Hepatocyte (in vitro differentiated cells): Measurements from ENCODE around the gene ZBED1.

Experiments
- CTCF ChIP-seq: fragments of 200-600 bp; sonication (generic); IDR thresholded peaks from 2 replicates; pipeline ENCODE4 v1.5.1; 2016; ENCODE audit warnings: antibody characterized with exemption, mild to moderate bottlenecking; ENCODE audit not compliant: poor library complexity
- EZH2 ChIP-seq: fragments of 200-600 bp; sonication (generic); IDR thresholded peaks from 2 replicates; pipeline ENCODE4 v1.6.1; 2016; ENCODE audit warnings: antibody characterized with exemption, mild to moderate bottlenecking, borderline replicate concordance
- EZH2phosphoT487 ChIP-seq: fragments of 200-600 bp; sonication (generic); IDR thresholded peaks from one replicate; pipeline ENCODE4 v1.6.1; 2018; ENCODE audit warnings: antibody characterized with exemption, mild to moderate bottlenecking, low read depth, moderate library complexity; ENCODE audit not compliant: unreplicated experiment, severe bottlenecking

- TF ChIP-seq CTCF (no peak), EZH2 (no peak), EZH2phosphoT487 (no peak)
Measured at GRCh38 chrX:2466876-2467656, 33.7 kb downstream of the ZBED1 start.
